Thyroid gland (tissue), 4 donors: ENCODE measurements around the gene CFAP46. TPM values are rescaled to one million over a fixed set of nuclear protein-coding genes. Genes with fewer than 3 reads are reported as not detected.

Experiments used
- DNase-seq, 2 donors: peaks; one replicate each; pipeline ENCODE4 v3.0.0-alpha.2; 2019
- H3K27ac ChIP-seq, 3 donors: fragments of 200-600 bp; sonication (generic); 1 replicate in 2 of 3; 2 replicates in 1 of 3; pipeline ENCODE4 v1.5.1; 2016 to 2019; ENCODE audit warnings: mild to moderate bottlenecking in 1 of 3, moderate library complexity in 1 of 3
- H3K27me3 ChIP-seq: fragments of 200-600 bp; sonication (generic); one replicate; pipeline ENCODE4 v1.5.1; 2019
- H3K36me3 ChIP-seq, 2 donors: fragments of 200-600 bp; sonication (generic); one replicate each; pipeline ENCODE4 v1.5.1; 2016 to 2019
- H3K4me1 ChIP-seq, 2 donors: fragments of 200-600 bp; sonication (generic); one replicate each; pipeline ENCODE4 v1.5.1; 2017 to 2019
- H3K4me3 ChIP-seq, 3 donors: fragments of 200-600 bp; sonication (generic); replicated peaks in 1 of 3; 1 replicate in 2 of 3; 2 replicates in 1 of 3; pipeline ENCODE4 v1.5.1; 2016; ENCODE audit warnings: mild to moderate bottlenecking in 1 of 3
- H3K9me3 ChIP-seq: fragments of 200-600 bp; sonication (generic); one replicate; pipeline ENCODE4 v1.5.1; 2017
- POLR2A ChIP-seq, 2 donors: fragments of 450-650 bp; IDR thresholded peaks; one replicate each; pipeline ENCODE4 v1.6.1; 2017; ENCODE audit warnings: antibody characterized with exemption in 2 of 2, mild to moderate bottlenecking in 2 of 2, moderate library complexity in 1 of 2
- WGBS, 2 donors: methylation state at CpG; one replicate each; pipeline ENCODE4 v1.1.5; 2017; 5-methylcytosine and 5-hydroxymethylcytosine counted together
- intact Hi-C: fragments of 100-400 bp; cut with DNase I; formaldehyde crosslinking; loops from one replicate; pipeline ENCODE4 v1.15.1; 2023
- total RNA-seq, 4 donors: library from RNA; depleted of rRNA; stranded (reverse); fragments of >200 nt; gene quantifications; one replicate each; pipeline ENCODE4 v1.2.3, GENCODE V29; 2016
- TF ChIP-seq, protein P1 (sequence below), 6 experiments: fragments of 200-600 bp in 3 of 6; fragments of 450-650 bp in 3 of 6; sonication (generic) in 3 of 6; IDR thresholded peaks; one replicate each; pipeline ENCODE4 v1.5.1; 2016 to 2019; ENCODE audit warnings: antibody characterized with exemption in 6 of 6, mild to moderate bottlenecking in 2 of 6, inconsistent platforms in 1 of 6, moderate library complexity in 1 of 6

Gene CFAP46
- total RNA-seq, 4 donors from 2014 or later: 3.6 to 12.7 (median 9.1) TPM

DNA sequence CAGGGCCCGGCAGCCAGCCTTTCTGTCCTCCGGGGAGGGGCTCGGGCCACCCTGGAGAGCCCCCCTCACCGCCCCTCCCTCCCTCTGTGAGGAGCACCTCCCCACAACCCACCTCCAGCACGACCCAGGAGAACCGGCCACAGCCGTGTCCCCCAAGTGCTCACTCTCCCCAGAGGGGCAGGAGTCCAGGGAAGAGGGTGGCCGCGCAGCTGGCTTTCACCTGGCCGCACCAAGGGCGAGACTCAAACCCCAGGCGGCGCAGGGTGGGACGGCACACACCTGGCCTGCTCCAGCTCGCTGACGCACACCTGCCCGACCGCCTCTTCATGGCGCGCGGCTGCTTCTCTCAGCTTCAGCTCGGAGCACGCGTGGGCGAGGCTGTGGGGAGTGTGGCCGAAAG is 73.4 kb downstream of the CFAP46 start:
- Histone ChIP-seq H3K27me3 (no peaks in the 10 kb centered on the region), H3K4me1 (no peaks in the 10 kb centered on the region), H3K36me3 (no peaks in the 10 kb centered on the region), H3K4me3 (no peak overlapping the region), H3K9me3 (no peaks in the 10 kb centered on the region), H3K27ac (no peak overlapping the region)
- 91 to 95% methylated on average over 24 to 25 of the region's 26 CpGs for WGBS, 2 donors
- DNase-seq: no peak
- intact Hi-C loops: no loop called here
- no peak for TF ChIP-seq POLR2A (IDR thresholded peaks at IDR 0.05)
- TF ChIP-seq, protein P1, sequence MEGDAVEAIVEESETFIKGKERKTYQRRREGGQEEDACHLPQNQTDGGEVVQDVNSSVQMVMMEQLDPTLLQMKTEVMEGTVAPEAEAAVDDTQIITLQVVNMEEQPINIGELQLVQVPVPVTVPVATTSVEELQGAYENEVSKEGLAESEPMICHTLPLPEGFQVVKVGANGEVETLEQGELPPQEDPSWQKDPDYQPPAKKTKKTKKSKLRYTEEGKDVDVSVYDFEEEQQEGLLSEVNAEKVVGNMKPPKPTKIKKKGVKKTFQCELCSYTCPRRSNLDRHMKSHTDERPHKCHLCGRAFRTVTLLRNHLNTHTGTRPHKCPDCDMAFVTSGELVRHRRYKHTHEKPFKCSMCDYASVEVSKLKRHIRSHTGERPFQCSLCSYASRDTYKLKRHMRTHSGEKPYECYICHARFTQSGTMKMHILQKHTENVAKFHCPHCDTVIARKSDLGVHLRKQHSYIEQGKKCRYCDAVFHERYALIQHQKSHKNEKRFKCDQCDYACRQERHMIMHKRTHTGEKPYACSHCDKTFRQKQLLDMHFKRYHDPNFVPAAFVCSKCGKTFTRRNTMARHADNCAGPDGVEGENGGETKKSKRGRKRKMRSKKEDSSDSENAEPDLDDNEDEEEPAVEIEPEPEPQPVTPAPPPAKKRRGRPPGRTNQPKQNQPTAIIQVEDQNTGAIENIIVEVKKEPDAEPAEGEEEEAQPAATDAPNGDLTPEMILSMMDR (IDR thresholded peaks at IDR 0.05): no peak

DNA sequence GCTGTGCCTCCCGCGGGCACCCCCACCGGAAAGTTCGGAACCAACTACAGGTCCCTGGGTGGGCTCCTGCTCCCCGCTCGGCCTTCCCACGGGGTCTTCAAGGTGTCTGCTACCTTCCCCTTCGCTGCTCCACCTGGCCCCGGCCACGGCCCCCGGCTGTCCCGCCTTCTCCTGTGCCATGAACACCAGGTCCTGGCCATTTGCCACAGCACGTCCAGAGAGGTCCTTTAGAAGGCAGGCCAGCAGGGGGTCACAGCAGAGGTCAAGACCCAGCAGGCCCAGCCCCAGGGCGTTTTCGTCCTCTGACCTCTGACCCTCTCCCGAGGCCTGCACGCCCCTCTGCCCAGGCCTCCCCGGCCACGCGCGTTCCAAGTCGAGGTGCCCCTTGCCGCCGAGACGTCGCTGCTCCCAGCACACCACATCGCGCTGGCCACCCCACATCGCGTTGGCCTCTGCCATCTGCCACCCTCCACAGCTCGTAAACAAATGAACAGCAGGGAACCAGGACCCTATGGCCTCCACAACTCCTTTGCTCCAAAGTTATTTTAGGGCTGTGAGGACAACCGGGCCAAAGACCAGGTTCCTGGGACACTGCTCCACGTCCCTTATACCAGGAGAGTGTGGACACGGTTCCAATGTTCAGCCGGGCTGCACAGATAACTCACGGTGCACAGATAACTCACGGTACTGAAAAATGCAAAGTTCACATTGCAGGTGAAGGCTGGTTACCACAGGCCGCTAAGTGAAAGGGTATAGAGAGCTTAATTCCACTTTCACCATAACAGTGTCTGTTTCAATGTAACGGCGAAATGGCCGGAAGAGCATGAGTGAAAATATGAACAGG is 74.3 kb downstream of the CFAP46 start:
- no peak overlapping the region for H3K4me3 ChIP-seq
- no peak for TF ChIP-seq POLR2A (IDR thresholded peaks at IDR 0.05)
- TF ChIP-seq, protein P1 (IDR thresholded peaks at IDR 0.05): no peak
- no peak overlapping the region for H3K27ac ChIP-seq
- DNase-seq: peak in 1 of 2 donors; percentile 1
- no peaks in the 10 kb centered on the region for H3K36me3 ChIP-seq
- H3K4me1 ChIP-seq: no peaks in the 10 kb centered on the region
- H3K27me3 ChIP-seq: no peaks in the 10 kb centered on the region
- no peaks in the 10 kb centered on the region for H3K9me3 ChIP-seq
- intact Hi-C loops: no loop called here
- WGBS, 2 donors: 90 to 93% methylated on average over 41 of the region's 41 CpGs

DNA sequence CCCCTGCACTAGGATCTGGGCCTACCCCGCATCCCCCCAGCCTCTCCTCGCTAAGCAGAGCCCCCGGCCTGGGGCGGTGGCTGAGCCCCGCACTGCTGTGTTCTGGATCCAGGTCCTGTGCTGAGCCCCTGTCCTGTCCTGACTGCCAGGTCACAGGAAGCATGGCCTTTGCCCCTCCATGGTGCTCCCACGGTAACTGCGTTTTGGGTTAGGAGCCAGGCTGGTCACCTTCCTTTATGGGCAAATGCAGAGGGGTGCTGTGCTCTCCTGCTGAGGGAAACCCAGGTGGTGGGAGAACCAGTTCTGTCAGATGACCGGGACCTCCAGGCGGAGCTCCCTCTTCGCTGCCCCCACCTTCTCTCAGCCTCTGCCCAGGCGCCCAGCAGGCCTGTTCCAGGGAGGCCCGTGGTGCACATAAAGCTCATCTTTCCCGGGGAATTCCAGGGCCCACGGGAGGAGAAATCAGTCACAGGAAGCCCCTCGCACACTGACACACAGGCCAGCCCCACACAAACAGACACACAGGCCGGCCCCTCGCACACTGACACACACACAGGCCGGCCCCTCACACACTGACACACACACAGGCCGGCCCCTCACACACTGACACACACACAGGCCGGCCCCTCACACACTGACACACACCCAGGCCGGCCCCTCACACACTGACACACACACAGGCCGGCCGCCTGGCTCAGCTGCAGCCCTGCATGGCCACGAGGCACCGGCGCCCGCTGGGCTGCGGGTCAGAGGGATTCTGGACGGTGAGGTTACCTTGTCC is 75.6 kb downstream of the CFAP46 start:
- no peaks in the 10 kb centered on the region for H3K36me3 ChIP-seq
- WGBS, 2 donors: 82 to 87% methylated on average over 16 to 19 of the region's 29 CpGs
- TF ChIP-seq POLR2A (IDR thresholded peaks at IDR 0.05): no peak
- TF ChIP-seq, protein P1 (IDR thresholded peaks at IDR 0.05): no peak
- no peaks in the 10 kb centered on the region for H3K9me3 ChIP-seq
- DNase-seq: no peak
- no peak overlapping the region for H3K27ac ChIP-seq
- no peak overlapping the region for H3K4me3 ChIP-seq
- intact Hi-C loops: no loop called here
- no peaks in the 10 kb centered on the region for H3K27me3 ChIP-seq
- H3K4me1 ChIP-seq: no peaks in the 10 kb centered on the region

DNA sequence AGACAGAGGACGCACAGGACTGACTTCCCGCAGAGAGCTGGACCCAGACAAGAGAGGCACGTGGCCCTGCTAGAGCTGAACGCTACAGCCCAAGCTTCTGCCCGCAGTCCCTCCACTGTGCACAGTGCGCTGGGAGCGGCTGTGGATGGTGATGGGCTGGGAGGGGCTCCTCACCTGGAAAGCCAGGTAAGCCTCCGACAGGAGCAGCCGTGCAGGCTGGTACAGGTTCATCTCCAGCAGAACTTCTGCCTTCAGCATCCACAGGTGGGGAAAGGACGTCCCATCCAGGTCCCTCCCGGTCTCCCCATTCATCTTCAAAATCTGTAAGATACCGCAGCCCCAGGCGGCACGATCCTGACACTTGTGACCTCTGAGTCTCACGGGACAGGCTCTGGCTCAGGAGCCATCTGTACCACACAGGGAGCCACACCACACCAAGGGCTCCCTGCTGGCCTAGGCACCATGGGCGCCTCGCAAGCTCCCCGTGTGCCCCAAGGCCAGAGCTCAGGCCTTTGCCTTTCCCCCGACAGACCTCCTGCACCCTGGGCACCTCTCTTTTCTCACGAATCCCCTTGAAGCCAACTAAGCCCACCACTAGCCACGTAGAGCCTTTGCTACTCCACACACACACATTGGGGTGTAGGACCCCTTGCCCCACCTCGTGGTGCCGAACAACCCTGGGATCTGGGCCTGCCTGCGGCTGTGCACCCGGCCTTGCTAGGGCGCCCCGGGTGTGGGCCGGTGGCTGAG is 76.3 kb downstream of the CFAP46 start:
- Histone ChIP-seq H3K36me3 (no peaks in the 10 kb centered on the region), H3K27me3 (no peaks in the 10 kb centered on the region), H3K4me3 (no peak overlapping the region), H3K4me1 (no peaks in the 10 kb centered on the region), H3K9me3 (no peaks in the 10 kb centered on the region), H3K27ac (no peak overlapping the region)
- 90% methylated on average over 25 to 28 of the region's 28 CpGs for WGBS, 2 donors
- peak in 1 of 2 donors; percentile 0 for DNase-seq
- intact Hi-C loops: no loop called here
- no peak for TF ChIP-seq POLR2A (IDR thresholded peaks at IDR 0.05)
- TF ChIP-seq, protein P1 (IDR thresholded peaks at IDR 0.05): no peak
